ENCODE measurements around the gene SELENOT.
"Not testable (repeated sequence)": the region's sequence is repeated elsewhere in the genome, so short reads cannot be mapped to it uniquely, and the experiment has no call there.

SELENOT gene, protein sequence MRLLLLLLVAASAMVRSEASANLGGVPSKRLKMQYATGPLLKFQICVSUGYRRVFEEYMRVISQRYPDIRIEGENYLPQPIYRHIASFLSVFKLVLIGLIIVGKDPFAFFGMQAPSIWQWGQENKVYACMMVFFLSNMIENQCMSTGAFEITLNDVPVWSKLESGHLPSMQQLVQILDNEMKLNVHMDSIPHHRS
- 58.8 to 153 (median 88.6) reads per million in 3 experiments for total RNA-seq

DNA sequence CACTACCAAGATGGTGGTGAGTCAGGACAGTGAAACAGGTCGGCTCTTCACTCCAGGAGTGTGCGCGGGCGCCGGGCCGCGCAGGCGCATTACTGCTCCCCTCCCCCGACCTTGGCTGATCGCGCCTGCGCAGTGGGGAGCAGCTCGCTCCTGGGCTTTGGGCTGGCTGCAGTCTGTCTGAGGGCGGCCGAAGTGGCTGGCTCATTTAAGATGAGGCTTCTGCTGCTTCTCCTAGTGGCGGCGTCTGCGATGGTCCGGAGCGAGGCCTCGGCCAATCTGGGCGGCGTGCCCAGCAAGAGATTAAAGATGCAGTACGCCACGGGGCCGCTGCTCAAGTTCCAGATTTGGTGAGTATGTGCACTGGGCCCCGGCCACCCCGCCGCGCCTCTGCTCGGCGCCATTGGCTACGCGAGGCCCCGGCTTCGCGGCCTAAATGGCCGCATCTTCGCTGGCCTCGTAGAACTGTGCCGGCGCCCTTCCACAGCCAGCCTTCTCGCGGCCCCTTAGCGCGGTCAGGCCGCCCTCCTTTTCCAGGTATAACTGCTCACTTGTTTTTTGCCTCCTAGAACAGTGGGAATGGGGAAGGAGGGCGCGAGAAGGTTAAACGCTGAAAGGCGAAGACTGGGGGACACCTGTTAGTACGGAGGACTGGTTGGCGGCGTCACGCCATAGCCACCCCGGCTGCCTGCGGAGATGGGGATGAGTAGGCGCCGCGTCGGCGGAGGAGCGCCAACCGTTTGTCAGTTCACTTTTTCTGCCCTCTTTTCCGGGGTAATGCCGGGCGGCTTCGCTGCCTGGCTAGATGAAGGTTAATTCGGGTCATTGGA is at the start of gene SELENOT:
Gene SELENOT (plus strand): TSS at position 169 of the 827 bp plus-strand sequence. CDS start 42 bp downstream, at position 211.
- peak; percentile 95 for DNase-seq

DNA sequence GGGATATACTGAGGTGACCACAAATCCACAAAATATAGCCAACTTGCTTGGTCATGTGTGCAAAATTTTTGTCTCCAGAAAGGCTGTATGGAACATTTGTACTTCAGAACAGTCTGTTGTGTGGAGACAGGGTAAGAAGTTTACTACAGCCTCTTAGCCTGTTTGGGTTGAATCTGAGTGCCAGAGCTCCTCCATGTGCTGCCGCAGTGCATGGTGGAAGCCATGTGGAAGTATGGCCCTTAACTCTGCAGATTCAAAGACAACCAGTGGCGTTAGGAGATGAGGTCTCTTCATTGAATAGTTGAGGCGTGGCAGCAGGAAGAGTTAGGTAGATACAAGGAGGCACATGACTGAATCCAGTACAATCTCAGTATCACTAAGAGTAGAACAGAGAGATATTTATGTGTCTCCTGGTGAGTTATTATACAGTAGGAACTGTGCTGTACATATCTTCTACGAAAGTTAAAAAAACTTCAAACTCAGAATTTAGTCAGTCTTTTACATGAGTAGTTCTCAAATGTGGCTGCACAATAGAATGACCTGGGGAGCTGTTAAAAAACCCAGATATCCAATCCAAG is 47.2 kb upstream of the SELENOT start:
- DNase-seq: no peak

- DNase-seq: no peak
These were observed 46.3 kb upstream of the SELENOT start for GRCh38 chr3:150556792-150557191.

GRCh38 chr3:150557725-150558124 is 45.4 kb upstream of the SELENOT start:
- DNase-seq: no peak

GRCh38 chr3:150564243-150564642 is 38.9 kb upstream of the SELENOT start:
- no peak for DNase-seq

GRCh38 chr3:150567328-150567727 is 35.8 kb upstream of the SELENOT start:
- no peak for DNase-seq

- DNase-seq: no peak
These were observed 25.3 kb upstream of the SELENOT start for GRCh38 chr3:150577855-150578254.

DNA sequence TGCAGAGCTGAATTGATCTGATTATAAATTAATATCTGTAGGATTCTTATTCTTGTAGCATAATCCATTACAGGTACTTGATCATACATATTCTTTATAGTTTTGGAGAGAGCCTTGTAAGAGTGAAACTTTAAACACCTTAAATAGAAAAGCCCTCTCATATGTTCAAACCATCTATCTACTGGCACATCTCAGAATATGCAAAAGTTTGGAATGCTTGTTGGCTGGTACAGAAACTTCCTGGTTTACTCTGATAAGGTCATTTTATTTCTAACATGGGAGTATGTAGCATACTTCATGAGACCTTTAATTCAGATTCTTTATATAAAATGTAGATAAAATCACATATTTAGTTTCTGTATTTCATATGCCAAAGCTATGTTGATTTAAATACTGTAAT is 21.9 kb upstream of the SELENOT start:
- DNase-seq: no peak

DNA sequence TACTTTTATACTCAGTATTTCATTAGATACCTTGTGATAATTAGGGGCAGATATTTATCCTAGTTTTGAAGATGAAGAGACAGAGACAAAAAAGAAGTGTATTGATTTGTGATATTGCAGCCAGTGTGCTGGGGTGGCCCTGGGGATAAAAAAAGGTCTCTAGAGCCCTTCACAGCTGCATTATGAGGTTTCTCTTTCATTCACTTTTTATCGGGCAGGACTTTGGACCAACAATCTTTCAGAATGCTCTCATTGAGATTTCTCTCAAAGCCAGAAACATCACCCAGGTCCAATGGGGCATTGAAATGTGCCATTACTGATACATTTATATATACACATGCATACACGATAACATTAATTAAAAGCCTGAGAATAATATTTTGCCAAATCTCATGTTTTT is 20.5 kb upstream of the SELENOT start:
- DNase-seq: no peak

- no peak for DNase-seq
These were observed 20.1 kb upstream of the SELENOT start for GRCh38 chr3:150583028-150583427.

DNA sequence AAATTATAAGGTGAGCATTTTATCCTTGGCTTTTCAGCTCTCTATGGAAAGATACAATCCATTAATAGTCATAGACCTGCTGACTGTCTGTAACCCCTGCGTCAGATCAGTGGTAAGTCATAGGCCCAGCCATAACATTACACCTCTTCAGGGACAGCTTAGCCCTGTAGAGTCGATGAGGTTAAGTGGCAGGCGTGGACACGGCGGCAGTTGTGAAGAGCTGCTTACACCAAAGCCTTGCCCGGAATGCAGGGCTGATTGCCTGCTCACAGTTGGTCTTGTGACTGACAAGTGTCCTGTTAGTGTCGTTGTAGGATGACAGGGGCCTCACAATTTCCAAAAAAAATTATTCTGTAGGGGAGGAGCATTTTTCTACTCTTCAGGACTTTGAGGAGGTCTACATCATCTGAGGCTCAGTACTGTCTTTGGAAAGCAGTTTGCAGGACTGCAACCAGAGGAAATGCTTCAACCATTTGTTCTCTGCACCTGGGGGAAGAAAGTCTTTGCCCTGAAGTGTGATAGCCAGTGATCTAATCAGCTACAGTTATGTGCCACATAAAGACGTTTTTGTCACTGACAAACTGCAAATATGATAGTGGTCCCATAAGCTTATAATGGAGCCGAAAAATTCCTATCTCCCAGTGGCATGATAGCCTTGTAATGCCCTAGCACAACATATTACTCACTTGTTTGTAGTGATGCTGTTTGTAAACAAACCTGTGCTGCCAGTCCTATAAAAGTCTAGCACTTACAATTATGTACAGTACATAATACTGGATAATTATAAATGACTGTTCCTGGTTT is 14.9 kb upstream of the SELENOT start:
- no peak for DNase-seq

- no peak for DNase-seq
These were observed 13.4 kb upstream of the SELENOT start for GRCh38 chr3:150589759-150590158.

DNA sequence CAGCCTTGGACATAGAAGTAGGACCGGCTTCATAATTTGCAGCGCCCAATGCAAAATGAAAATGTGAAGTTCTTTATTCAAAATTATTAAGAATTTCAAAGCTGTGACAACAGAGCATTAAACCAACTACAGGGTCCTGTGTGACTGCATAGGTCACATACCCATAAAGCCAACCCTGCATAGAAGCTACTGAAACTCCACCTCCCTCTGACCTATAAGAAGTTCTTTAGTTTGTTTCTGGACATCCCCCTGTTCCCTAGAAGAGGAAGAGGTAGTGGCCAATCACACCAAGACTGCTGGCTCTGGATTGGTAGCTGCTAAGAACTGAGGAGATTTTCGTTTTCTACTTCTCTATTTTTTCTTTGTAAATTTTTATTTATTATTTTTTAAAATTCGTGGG is 9.0 kb upstream of the SELENOT start:
- DNase-seq: no peak

- DNase-seq: no peak
These were observed 5.5 kb upstream of the SELENOT start for GRCh38 chr3:150597646-150598045.

- DNase-seq: no peak
These were observed 3.4 kb upstream of the SELENOT start for GRCh38 chr3:150599611-150600297.

GRCh38 chr3:150600647-150601530 is 2.2 kb upstream of the SELENOT start:
- not testable (repeated sequence) for DNase-seq

GRCh38 chr3:150602426-150603152 is 532 bp upstream of the SELENOT start:
- DNase-seq: no peak

DNA sequence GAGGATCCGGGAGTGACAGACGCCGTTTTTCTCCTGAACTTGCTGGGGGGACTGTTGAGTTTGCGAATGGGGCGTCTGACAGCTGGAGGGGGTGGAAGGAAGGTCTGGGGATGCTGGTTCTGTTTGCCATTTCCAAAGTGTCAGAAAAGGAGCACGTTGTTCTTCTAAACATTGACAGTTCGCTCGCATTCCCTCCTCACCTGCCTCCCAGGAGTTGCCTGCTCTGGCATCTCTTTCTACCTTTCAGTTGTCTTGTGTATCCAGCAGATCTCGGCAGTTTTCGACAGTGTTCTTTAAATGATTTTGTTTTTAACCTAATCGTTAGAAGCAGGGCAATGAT is 829 bp downstream of the SELENOT start:
- no peak for DNase-seq

GRCh38 chr3:150605998-150606641 is 3.0 kb downstream of the SELENOT start:
- no peak for DNase-seq
